Myocyte (in vitro differentiated cells): ENCODE results near the gene MMD. TPM values are rescaled to one million over a fixed set of nuclear protein-coding genes. Genes with fewer than 3 reads are reported as not detected.

Source experiments
- DNase-seq: peaks from one replicate; pipeline ENCODE4 v3.0.0-alpha.2; 2012; ENCODE audit warnings: low read depth
- total RNA-seq: library from RNA; depleted of rRNA; stranded (reverse); fragments of >200 nt; gene quantifications from 2 replicates; pipeline ENCODE4 v1.2.3, GENCODE V29; 2014

MMD gene
- total RNA-seq, 1 donor from 2014 or later, result 5.3 TPM

GRCh38 chr17:55354010-55354409, 67.6 kb downstream of the MMD start:
- no peak for DNase-seq

- DNase-seq, result no peak
These were observed 70.4 kb downstream of the MMD start for GRCh38 chr17:55351226-55351625.

DNA sequence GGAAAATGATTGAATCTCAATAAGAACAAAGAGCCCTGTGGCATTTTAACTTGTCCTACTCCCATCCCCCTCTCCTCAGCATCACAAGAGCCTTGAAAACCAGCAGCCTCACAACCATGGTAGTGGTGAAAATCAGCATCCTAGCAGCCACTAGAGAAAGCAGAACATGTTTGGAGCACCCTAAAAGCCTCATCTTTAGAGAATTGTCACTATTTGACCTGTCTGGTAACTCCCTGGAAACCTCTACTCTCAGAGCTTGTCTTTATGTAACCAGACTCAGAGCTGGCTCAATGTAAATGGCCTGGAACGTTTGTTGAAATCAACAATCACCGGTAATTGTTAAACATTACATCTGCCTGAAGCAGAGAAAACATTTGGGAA, 70.8 kb downstream of the MMD start:
- DNase-seq, result no peak

- DNase-seq, result peak; percentile 65
These were observed 72.8 kb downstream of the MMD start for GRCh38 chr17:55348749-55349354.

GRCh38 chr17:55347341-55347740, 74.3 kb downstream of the MMD start:
- DNase-seq, result no peak

GRCh38 chr17:55346658-55347057, 75.0 kb downstream of the MMD start:
- no peak for DNase-seq

DNA sequence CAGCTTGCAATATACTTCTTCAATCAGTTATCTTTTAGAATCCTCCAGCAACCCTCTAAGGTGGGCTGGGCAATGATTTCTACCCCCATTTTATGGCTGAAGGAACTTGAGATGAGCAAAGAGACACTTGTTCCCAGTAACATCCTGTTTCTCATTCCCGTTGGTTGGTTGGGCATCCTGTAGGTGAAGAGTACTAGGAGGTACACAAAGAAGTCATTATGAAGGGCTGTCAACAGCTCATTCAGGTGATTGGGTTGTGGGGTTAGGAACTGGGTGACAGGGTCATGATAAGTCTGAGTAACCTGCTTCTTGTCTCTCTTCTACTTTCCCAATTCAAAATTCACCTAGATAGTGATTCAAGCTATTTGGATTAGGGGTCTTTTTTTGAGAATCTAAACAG, 76.5 kb downstream of the MMD start:
- DNase-seq, result no peak

- DNase-seq, result no peak
These were observed 77.1 kb downstream of the MMD start for GRCh38 chr17:55344514-55344997.

GRCh38 chr17:55343900-55344513, 77.6 kb downstream of the MMD start:
- DNase-seq, result no peak

DNA sequence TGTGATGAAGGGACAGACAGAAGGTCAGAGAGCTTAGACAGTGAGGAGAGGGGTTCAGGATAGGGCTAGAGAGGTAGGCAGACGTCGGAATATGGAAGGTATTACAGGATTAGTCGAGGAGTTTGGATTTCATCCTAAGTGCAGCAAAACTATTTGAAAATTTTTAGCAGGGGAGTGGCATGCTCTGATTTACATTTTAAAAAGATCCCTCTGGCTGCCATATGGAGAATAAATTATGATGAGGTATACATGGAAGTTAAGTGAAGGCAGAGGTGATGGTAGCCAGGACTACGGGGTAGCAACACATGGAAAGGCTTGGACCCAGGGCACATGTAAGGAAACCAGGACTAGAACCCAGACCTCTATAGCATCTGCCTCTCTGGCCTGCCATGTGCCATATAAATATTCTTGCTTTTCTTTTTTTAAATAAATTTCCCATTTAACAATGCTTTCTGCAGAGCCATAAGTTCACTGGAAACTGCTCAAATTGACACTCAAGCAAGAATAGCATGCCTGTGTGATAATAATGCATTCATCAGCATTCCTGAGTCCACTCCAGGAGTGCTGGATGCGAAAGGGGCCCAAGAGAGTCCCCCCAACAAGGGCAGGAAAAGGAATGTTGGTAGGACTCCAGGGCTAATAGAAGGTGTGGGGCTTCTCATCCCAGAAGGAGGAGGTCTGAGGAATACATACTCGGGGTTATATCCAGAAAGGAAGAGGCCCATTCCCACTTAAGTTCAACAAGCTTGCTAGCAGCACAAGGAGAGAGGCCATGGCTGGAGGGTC, 78.6 kb downstream of the MMD start:
- no peak for DNase-seq

Other genes with a start within 250 kb of the MMD start
- 0.37 and 0.88 TPM in 2 replicates for gene HLF, start 156.9 kb downstream of the MMD start, total RNA-seq
- not detected in 2 replicates for gene SMIM36, start 89.6 kb upstream of the MMD start, total RNA-seq